GM12875 (cell line): ENCODE measurements around the gene TTLL9.

ENCODE experiments used
- H3K4me3 ChIP-seq: one replicate; pipeline ENCODE4 v1.5.1; 2011; ENCODE audit warnings: low read depth, low read length, control low read depth
- CTCF ChIP-seq: IDR thresholded peaks from 2 replicates; pipeline ENCODE4 v1.5.1; 2011; ENCODE audit warnings: low read depth, mild to moderate bottlenecking, control low read depth, inconsistent platforms, low read length, moderate library complexity, borderline replicate concordance; ENCODE audit not compliant: insufficient read depth

The TTLL9 gene

GRCh38 chr20:31943052-31943471 is 72.6 kb downstream of the TTLL9 start:
- H3K4me3 ChIP-seq: no peak overlapping the region
- no peak for TF ChIP-seq CTCF

GRCh38 chr20:31945319-31945718 is 74.9 kb downstream of the TTLL9 start:
- TF ChIP-seq CTCF: no peak
- H3K4me3 ChIP-seq: no peak overlapping the region

GRCh38 chr20:31945785-31946184 is 75.4 kb downstream of the TTLL9 start:
- no peak overlapping the region for H3K4me3 ChIP-seq
- no peak for TF ChIP-seq CTCF

- TF ChIP-seq CTCF: no peak
- no peak overlapping the region for H3K4me3 ChIP-seq
Observed at GRCh38 chr20:31948008-31948407, 77.6 kb downstream of the TTLL9 start.

GRCh38 chr20:31949877-31950646 is 79.6 kb downstream of the TTLL9 start:
- H3K4me3 ChIP-seq: no peak overlapping the region

GRCh38 chr20:31951203-31951529 is 80.7 kb downstream of the TTLL9 start:
- no peak for TF ChIP-seq CTCF
- H3K4me3 ChIP-seq: peak overlapping the region; percentile 86

More at GRCh38 chr20:31949877-31950646, 79.6 kb downstream of the TTLL9 start:
- TF ChIP-seq CTCF: no peak
